A673 (cell line): ENCODE data around the gene DDX27.

Experiments
- CTCF ChIP-seq: fragments of 300-800, 200-600 bp; sonication (generic); conservative IDR thresholded peaks from 2 replicates; pipeline ENCODE4 v1.5.1; 2017; ENCODE audit warnings: low read depth, mild to moderate bottlenecking, antibody characterized with exemption, low read length, moderate library complexity, mixed read lengths
- EZH2 ChIP-seq: fragments of 200-600 bp; sonication (generic); IDR thresholded peaks from 2 replicates; pipeline ENCODE4 v1.6.1; 2017; ENCODE audit warnings: borderline replicate concordance, low read depth, mild to moderate bottlenecking, mixed read lengths, antibody characterized with exemption, low read length; ENCODE audit not compliant: poor library complexity, severe bottlenecking

DNA sequence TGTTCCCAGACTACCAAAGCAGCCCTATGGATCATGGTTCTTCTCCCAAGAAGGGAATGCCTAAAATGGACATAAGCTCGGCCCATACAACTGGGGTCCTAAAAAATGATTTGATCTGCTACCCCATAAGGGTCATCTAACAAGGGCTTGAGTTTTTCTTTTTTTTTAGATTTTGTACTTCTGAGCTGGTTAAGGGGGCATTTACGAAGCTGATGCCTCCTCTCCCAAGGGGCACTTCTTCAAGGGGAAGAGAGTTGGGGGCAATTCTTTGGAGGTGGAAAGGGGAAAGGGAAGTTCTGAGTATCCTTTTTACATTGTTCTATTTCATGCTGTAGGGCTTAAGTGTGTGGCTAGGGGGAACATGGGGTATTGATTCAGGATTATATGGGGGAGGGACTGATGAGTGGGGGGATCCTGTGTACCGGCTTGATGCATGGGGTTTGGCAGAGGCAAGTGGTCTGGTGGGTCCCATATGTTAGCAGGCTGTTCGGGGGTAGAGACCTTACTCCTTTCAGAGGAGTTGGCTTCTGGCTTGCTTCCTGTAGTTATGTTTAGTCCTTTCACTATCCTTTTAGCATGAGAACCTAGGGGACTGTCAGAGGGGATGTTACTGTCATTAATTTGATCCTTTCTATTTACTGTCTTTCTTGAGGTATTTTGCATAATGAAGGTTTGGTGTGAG lies 66.7 kb downstream of the DDX27 start:
- TF ChIP-seq CTCF (no peak), EZH2 (no peak)
